HG03280 (cell line): Measurements from ENCODE around the gene ARMH1.
"Not testable (repeated sequence)": the region's sequence is repeated elsewhere in the genome, so short reads cannot be mapped to it uniquely, and the experiment has no call there.

ENCODE experiments used
- ATAC-seq: cut with Tn5 transposase; IDR thresholded peaks from one replicate; pipeline ENCODE4 v1.9.1; 2021; ENCODE audit warnings: mild to moderate bottlenecking, moderate library complexity; ENCODE audit not compliant: unreplicated experiment

ARMH1 gene

GRCh38 chr1:44693159-44693558, 18.6 kb downstream of the ARMH1 start:
- no peak for ATAC-seq

- ATAC-seq = no peak
These were observed 19.4 kb downstream of the ARMH1 start for GRCh38 chr1:44693900-44694299.

GRCh38 chr1:44694863-44695478, 20.5 kb downstream of the ARMH1 start:
- peak; percentile 55 for ATAC-seq

- no peak for ATAC-seq
These were observed 21.2 kb downstream of the ARMH1 start for GRCh38 chr1:44695671-44696070.

- ATAC-seq = no peak
These were observed 21.6 kb downstream of the ARMH1 start for GRCh38 chr1:44696101-44696500.

- ATAC-seq = no peak
These were observed 22.4 kb downstream of the ARMH1 start for GRCh38 chr1:44696789-44697345.

- ATAC-seq = no peak
These were observed 23.6 kb downstream of the ARMH1 start for GRCh38 chr1:44698138-44698537.

- ATAC-seq = not testable (repeated sequence)
These were observed 24.9 kb downstream of the ARMH1 start for GRCh38 chr1:44699375-44699774.

- ATAC-seq = no peak
These were observed 26.1 kb downstream of the ARMH1 start for GRCh38 chr1:44700573-44700972.

- no peak for ATAC-seq
These were observed 26.6 kb downstream of the ARMH1 start for GRCh38 chr1:44701141-44701573.

GRCh38 chr1:44705470-44705869, 31.0 kb downstream of the ARMH1 start:
- ATAC-seq = no peak

- ATAC-seq = no peak
These were observed 31.4 kb downstream of the ARMH1 start for GRCh38 chr1:44705938-44706337.

GRCh38 chr1:44707112-44707881, 32.8 kb downstream of the ARMH1 start:
- no peak for ATAC-seq

GRCh38 chr1:44707959-44708831, 33.7 kb downstream of the ARMH1 start:
- no peak for ATAC-seq

- ATAC-seq = no peak
These were observed 38.8 kb downstream of the ARMH1 start for GRCh38 chr1:44713321-44713781.

GRCh38 chr1:44714532-44714931, 40.0 kb downstream of the ARMH1 start:
- ATAC-seq = no peak

- no peak for ATAC-seq
These were observed 40.5 kb downstream of the ARMH1 start for GRCh38 chr1:44714944-44715571.

- ATAC-seq = no peak
These were observed 42.6 kb downstream of the ARMH1 start for GRCh38 chr1:44717156-44717555.

- no peak for ATAC-seq
These were observed 43.1 kb downstream of the ARMH1 start for GRCh38 chr1:44717653-44718052.

- ATAC-seq = no peak
These were observed 43.6 kb downstream of the ARMH1 start for GRCh38 chr1:44718091-44718490.

GRCh38 chr1:44719318-44719717, 44.8 kb downstream of the ARMH1 start:
- ATAC-seq = no peak
